Measurements from ENCODE around the gene TMEM44.
"Not testable (repeated sequence)": the region's sequence is repeated elsewhere in the genome, so short reads cannot be mapped to it uniquely, and the experiment has no call there.

GRCh38 chr3:194545538-194545937 lies 87.7 kb downstream of the TMEM44 start:
- not testable (repeated sequence) for TF ChIP-seq SP1 (CRISPR knock-in tag; IDR thresholded peaks at IDR 0.05); POLR2AphosphoS5 (IDR thresholded peaks at IDR 0.05; ENCODE audit: control insufficient read depth, insufficient read depth, low read depth, low read length); NR2C1 (IDR thresholded peaks at IDR 0.05); NR2C1 (tag; IDR thresholded peaks at IDR 0.05); CEBPZ (IDR thresholded peaks at IDR 0.05; ENCODE audit: borderline replicate concordance, low read depth, low read length)
